GM18520 (cell line): Measurements from ENCODE around the gene THEMIS.
"Not testable (repeated sequence)": the region's sequence is repeated elsewhere in the genome, so short reads cannot be mapped to it uniquely, and the experiment has no call there.

Experiments
- ATAC-seq: cut with Tn5 transposase; IDR thresholded peaks from one replicate; pipeline ENCODE4 v1.9.1; 2021; ENCODE audit not compliant: unreplicated experiment

The THEMIS gene, protein sequence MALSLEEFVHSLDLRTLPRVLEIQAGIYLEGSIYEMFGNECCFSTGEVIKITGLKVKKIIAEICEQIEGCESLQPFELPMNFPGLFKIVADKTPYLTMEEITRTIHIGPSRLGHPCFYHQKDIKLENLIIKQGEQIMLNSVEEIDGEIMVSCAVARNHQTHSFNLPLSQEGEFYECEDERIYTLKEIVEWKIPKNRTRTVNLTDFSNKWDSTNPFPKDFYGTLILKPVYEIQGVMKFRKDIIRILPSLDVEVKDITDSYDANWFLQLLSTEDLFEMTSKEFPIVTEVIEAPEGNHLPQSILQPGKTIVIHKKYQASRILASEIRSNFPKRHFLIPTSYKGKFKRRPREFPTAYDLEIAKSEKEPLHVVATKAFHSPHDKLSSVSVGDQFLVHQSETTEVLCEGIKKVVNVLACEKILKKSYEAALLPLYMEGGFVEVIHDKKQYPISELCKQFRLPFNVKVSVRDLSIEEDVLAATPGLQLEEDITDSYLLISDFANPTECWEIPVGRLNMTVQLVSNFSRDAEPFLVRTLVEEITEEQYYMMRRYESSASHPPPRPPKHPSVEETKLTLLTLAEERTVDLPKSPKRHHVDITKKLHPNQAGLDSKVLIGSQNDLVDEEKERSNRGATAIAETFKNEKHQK

DNA sequence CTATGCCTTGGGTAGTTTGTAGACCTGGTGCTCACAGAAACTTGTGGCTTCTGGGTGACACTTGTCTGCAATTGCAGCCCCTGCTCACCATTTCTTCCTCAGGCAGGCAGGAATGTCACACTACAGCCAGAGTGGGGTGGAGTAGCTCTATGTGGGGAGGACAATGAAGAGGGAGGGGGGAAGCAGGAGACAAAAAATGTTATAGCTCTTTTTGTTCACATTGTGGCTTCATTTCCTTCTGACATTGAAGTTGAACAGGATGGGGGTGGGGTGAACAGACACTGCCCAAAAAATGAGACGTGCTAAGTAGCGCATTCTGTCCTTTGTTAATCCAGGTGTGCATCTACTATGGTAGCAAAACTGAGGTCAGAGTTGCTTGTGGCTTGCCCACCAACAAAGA is at the start of gene THEMIS:
Gene THEMIS, minus strand, starts transcription at position 124 of the 400 bp plus-strand sequence. CDS start 126 bp downstream, outside the sequence.
- no peak for ATAC-seq

DNA sequence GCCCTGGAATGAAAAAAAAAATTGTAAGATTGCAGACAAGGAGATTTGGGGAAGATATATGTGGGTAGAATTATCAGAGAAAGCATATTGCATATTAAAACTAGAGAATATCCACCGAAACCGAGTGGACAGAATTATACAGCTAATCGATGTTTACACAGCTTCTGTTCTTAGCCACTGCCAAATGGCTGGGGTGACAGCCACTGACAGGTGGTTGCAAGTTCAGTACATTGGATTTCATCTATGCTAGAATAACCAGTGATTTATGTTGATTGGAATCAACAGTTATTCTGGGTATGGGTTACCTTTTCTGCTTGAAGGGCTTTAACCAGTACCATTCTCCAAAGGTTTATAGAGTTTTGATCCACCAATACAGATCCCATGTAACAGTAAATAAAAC is 48.4 kb upstream of the THEMIS start:
- no peak for ATAC-seq

DNA sequence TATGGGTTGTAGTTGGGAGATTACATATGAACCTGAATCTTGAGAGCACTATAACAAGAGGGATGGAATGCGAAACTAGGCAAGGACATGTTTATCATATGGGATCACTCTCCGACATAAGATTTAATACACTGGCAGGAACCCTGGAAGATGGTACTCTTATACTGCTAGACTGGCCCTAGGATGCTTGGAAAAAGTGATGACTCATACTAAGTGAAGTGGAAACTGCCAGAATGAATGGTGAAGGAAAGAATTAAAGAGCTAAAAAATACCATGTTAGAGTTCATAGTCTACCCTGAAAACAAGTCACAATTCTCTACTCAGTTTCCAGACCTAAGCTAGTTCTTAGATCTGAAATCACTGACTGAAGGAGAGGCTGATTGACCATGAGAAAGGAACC is 45.5 kb upstream of the THEMIS start:
- ATAC-seq: no peak

DNA sequence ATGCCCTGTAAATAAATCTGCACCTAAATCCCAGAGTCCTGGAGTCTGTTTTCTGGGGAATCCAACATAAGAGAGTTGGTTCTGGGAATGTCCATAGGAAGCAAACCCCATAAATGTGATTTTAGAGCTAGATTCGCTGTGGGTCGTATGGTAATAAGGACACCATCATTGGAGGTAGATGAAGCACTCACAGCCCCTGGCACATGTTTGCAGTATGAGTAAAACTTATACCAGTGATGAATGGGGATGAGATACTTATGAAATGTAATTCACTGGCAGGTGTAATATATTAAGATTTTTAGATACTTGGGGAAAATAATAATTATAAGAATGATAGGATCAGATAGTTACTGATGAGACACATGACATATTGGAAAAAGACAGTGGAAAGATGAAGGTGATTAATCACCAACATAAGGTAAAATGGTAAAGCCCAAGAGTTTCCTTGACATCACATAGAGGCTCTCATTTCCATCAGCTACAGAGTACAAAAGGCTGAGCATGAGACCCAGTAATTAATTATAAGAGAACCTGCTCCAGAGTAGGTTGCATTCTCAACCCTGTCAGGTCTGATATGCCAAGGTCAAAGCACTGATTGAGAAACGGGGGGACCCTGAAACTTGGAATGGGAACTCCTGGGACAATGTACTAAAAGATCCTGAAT is 44.7 kb upstream of the THEMIS start:
- ATAC-seq: no peak

DNA sequence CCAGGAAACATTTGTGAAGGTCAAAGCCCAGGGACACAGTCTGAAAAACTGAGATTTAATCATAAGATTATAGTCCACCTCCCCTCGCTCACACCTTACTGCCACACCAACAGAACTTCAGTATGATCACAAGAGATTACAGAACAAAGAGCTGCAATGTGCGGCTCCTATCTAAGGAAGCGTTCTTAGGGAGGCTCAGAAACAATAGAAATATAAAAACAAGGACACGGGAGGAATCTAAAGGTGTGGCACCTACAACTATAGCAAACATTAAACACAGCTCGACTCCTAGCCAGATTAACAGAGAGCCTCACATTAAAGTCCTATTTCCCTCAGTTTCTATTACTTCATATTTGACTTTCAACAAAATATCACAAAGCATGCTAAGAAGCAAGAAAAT is 40.4 kb upstream of the THEMIS start:
- no peak for ATAC-seq

DNA sequence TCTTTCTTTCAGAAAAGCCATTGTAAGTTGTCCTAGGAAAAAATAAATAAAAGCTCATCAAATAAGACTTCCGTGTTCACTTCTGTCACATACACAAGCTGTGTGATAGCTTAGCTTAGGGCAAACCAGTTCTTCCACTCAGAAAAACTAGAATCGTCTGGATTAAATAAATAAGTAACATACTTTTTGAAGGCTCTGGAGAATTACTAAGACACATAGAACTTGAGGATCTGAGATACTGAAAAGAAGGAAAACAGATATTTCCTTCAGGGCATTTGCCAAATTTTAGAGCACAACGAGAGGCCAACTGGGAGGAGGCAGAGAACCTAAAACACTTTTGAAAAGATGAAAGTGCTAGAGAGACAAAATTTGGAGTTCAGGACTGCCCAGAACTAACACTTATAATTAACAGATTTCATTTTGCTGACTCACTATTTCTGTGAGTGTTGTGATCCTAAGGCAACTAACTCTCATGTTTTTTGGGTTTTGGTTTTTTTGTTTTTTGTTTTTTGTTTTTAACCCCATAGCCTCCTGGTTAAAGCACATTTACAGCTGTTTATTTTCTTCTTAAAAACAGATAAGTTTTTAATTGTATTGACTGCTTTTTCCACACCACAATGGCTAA is 38.7 kb upstream of the THEMIS start:
- ATAC-seq: no peak

DNA sequence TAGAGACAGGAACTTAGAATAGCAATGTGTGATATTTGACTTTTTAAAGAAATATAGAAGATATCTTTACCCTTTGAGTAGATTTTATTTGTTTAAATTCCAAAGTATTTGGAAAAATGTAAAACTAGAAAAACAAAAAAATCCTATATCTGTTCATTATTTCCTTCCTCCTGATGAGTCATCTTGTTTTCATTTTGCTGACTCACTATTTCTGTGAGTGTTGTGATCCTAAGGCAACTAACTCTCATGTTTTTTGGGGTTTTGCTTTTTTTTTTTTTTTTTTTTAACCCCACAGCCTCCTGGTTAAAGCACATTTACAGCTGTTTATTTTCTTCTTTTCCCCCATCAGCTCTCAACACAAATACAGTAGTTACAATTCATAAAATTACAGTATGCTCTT is 37.8 kb upstream of the THEMIS start:
- no peak for ATAC-seq

DNA sequence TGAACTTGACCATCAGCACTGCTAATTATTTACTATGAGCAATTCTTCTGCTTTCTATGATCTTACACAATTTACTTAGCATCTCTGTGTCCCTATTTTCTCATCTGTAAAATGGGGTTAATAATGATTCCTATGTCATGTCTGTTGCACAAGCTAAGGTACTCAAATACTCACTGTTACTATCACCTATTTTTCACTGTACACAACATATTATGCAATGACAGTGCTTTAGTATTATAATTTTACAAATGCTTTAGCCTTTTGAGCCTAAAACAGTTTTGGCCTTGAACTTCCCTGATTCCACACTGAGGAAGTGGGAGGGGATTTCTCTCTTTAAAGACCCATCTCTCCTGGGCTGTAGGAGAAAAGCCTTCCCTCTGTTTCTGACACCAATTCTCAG is 36.9 kb upstream of the THEMIS start:
- no peak for ATAC-seq

DNA sequence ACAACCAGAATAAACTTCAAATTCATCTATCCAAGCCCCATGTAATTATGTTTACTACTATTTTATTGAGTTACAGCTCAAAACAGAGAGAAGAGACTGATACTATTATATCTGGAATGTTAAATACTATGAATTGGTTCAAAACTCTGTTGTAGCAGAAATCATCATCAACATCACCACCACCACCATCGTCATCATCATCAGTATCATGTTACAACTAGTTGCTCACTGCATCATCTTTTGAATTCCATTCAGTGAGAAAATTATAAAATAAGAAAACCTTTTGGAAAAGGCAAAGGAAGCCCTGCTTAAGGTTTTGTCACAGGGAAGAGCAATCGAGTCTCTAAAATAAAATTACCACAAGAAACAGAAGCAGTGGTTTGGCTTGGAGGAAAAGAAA is 36.2 kb upstream of the THEMIS start:
- ATAC-seq: no peak

DNA sequence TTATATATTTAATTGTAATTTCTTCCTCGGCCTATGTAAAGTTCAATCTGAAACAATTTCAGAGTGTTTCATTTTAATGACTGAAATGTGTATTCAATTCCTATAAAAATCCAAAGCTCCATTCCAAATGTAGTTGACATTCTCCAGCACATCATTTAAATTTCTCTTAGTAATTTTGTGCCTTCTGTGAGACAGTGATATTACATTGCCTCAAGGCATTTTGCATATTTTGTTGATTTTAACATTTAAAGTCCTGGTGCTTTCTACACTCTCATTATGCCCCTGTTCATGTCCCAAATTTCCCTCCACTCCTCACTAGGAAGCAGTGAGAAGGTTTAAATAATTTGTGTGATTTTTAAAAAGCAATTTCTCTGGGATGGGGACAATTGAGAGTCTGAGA is 34.1 kb upstream of the THEMIS start:
- no peak for ATAC-seq

DNA sequence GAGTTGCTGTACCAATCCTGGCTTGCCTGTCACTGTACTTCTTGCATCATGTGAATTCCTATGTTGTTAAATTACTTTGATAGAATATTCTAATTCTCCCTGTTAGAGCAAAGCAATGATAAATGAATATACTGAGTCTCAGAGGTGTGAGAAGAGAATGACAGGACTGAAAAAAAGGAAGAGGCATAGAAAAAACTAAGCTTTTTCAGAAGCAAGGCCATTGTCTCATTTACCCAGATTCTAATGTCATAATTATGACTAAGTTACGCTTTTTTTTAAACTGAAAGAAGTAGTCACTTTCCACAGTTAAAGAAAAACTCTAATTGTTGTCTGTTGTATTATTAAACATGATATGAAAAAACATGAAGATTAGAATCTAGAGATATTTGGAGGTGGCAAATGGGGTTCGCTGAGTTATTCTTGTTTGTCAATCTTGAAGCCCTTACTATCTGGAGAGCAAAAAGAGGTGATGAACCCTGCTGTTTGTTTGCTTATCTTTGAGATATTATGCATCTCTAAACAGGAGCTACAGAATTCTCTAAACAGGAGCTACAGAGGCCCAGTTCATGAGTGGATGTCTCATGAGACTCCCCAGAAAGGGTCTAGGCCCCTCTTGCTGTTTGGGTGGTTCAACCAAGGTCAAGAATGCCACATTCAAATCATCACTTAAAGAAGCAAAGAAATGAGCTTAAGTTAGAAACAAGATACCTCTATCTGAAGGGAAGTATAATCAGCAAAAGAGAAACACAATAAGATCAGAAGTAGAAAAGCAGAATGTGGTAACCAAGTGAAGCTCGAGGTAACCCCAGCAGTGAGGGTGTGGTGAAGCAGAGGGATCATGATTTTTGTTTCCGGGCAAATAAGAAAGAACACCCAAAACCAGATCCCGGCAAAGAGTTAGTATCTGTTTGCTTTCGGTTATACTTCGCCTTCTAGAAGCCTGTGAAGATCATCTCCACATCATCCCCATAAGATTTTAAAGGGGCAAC is 33.3 kb upstream of the THEMIS start:
- ATAC-seq: no peak

DNA sequence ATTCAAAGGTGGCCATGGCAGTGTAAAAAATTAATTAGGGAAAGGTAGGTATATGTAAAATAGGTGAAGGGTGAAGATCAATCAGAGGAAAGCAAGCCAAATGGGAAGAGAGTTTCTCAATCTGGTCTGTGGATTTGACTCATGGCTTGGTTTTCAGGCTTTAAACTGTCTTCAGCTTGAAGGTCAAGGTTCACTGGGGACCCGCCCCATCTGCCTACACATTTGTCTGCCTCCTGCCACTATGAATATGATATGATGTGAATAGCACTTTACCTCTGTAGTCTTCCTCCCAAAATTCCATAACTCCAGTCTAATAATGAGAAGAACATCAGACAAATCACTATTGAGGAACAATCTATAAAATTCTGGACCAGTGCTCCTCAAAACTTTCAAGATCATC is 32.3 kb upstream of the THEMIS start:
- no peak for ATAC-seq

DNA sequence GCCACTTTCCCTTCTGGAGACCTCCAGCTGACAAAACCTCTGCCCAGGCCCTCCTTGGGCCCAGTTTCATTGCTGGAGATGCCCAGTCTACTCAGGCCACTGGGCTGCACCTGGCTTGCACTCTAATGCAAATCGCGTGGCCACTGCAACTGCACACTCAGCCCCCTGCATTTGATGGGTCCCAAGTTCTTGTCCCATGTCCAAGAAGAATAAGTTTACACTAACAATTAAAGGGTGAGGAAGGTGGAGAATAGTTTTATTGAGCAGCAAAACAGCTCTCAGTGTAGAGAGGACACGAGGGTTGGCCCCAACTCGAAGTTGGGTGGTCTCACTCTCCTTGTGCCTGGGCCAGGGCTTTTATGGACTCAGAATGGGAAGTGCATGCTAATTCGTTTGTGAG is 31.9 kb upstream of the THEMIS start:
- ATAC-seq: no peak

DNA sequence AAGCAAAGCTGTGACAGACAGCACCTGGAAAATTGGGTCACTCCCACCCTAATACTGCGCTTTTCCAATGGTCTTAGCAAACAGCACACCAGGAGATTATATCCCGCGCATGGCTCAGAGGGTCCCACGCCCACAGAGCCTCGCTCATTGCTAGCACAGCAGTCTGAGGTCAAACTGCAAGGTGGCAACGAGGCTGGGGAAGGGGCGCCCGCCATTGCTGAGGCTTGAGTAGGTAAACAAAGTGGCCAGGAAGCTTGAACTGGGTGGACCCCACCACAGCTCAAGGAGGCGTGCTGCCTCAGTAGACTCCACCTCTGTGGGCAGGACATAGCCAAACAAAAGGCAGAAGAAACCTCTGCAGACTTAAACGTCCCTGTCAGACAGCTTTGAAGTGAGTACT is 25.6 kb upstream of the THEMIS start:
- not testable (repeated sequence) for ATAC-seq

DNA sequence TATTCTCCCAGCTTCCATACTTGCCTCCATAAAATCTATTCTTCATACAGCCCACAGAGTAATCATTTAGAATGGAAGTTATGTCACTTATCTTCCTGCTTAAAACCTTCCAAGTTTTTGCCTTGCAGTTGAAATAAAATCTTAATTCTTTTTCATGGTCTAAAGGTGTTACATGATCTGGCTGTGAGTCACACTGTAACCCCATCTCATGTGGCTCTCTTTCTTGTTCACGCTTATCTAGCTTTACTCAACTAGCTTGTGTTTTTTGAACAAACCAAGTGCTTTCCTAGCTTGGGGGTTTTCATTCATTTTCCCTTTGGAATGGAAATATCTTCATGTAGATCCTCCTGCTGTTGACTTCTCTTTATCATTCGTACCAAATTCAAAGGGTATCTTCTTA is 23.6 kb upstream of the THEMIS start:
- no peak for ATAC-seq

DNA sequence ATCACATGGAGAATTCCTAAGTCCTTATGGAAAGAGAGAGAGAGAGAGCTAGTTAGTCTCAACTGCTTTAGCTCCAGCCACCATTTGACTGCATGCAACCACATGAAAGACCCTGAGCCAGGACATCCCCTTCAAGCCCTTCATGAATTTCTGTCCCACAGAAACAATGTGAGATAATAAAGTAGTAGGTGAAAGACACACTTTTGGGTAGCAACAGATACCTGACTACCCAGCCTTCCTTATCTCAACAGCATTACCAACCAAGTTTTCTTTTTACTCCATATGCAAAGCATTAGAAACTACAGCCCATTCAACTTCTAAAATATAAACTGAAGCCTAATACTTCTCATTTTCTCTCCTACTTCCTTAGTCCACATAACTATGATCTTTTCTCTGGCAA is 23.2 kb upstream of the THEMIS start:
- ATAC-seq: no peak

DNA sequence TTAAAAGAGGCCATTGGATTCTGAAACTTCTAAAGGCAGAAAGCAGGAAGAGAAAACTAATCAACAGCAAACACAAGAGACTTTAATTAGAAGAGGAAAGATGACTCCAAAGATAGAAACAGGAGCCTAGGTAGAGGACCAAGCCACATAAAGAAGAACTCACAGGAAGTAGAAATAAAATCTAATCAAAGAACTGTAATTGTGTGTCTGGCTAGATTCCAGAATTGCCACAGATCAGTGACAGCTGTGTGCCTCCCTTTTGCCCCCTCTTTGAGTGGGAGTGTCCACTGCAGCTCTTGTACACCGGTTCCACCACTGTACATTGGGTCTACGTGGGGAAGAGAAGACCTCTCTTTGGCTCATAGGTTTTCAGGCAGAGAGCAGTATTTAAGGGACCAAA is 22.3 kb upstream of the THEMIS start:
- no peak for ATAC-seq

DNA sequence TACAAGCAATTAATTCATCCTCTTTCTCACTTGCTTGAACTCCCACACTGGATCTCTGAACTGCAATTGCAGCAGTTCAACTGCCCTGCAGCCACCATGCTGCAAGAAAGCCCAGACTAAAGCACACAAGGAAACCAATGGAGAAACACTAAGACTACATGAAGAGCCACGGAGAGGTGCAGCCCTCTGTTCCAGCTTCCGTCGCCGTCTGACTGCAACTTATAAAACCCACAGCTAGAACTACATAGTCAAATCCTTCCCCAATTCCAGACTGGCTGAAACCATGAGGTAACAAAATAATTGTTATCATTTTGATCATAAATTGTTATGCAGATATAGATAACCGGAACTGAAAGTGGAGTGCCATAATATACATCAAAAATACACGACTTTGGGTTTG is 21.1 kb upstream of the THEMIS start:
- no peak for ATAC-seq

DNA sequence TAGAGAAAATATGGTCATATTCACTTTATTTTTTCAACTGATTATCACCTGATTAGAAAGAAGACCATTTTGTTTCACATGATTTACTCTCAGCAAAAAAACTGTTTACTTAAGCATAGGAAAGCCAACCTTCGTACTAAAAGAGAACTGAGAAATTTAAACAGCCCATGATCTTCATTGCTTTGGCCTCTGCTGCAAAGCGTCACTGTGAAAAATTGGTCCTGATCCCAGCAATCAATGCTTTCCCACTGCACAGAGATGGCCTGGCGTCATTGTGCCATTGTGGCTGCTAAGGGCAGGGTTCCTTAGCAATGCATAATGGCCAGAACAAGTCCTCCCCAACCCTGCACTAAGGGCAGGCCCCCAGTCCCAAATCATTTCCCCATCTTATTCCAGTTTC is 19.9 kb upstream of the THEMIS start:
- no peak for ATAC-seq
